ELR (cell line): ENCODE data around the gene RTKN.

Experiments used
- DNase-seq: peaks from one replicate; pipeline ENCODE4 v3.0.0-alpha.2; 2015; ENCODE audit warnings: low read depth

The RTKN gene

GRCh38 chr2:74417197-74417596 is 24.5 kb downstream of the RTKN start:
- DNase-seq = no peak

- DNase-seq = no peak
These were observed 25.0 kb downstream of the RTKN start for GRCh38 chr2:74416778-74417177.

DNA sequence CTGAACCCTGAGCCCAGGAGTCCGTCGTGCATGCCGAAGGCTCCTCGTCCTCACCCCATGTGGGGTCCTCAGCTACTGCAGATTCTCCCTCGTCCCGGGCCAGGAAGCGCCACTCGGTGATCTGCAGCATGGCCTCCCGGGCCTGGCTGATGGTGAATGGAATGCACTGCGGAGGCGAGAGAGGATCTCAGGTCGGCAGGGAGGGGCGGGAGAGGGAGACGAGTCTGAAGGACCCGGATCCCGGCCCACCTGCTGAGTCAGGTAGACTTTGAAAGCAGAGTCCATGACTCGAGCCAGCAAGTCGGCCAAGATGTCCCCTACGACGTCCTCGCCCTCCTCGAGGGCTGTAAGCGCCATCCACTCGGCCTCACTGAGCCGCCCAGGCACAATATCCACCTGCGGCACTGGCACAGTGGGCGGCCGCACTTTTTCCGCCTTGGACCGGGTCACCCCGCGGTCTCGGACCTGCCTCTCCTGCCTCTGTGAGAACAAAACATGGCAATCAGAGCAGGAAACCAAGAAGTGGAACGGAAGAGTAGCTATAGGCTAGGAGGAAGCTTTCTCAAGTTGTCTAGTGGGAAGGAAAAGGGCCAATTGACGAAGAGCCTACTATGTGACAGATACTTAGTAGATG is 25.9 kb downstream of the RTKN start:
- DNase-seq = no peak

- peak; percentile 25 for DNase-seq
These were observed 26.6 kb downstream of the RTKN start for GRCh38 chr2:74414881-74415761.

DNA sequence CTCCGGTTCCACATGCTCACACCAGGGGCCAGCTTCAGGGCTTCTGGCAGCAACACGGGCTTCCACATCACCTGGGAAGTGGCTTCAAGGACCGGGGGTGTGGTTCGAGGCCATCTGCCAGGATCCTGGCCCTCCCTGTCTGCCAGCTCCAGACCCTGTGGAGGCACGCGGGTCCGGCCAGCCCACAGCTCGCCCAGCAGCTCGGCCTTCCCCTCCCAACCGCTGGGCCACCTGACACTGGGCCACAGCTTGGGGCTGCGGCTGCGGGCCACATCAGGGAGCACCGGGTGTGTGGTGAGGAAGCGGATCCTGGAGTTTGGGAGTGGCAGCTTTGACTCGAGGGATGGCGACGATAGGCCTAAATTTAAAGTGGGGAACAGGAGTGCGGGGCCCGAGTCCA is 27.3 kb downstream of the RTKN start:
- DNase-seq = no peak

DNA sequence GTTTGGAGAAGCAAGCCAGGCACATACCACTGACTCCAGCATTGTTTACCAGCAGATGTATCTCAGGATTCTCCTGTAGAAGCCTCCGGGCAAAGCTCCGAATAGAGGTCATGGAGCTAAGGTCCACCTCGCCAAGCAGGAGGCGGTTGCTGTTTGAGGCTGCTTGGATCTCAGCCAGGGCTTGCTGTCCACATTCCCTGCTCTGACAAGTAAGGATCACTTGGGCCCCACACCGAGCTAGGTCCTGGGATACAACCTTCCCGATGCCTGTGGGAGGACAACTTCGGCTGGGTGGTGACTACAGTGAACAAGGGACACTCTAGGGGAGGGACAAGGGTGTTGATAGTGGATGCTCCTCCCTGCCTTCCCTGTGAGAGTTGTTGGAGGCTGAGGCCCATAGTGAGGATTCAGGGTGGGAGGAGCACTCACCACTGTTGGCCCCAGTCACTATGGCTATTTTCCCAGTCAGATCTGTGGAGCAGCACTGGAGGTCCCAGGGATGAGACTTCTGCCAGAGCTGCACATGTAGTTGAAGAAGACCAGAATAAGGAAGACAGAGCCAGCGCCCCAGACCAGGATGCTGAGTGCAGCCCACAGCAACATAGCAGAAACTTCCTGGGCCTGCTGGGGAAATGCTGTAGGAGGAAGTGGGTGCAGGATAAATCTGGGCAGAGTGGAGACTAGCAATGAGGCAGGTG is 28.6 kb downstream of the RTKN start:
- no peak for DNase-seq

GRCh38 chr2:74407682-74408081 is 34.1 kb downstream of the RTKN start:
- DNase-seq = no peak

- peak; percentile 77 for DNase-seq
These were observed 35.7 kb downstream of the RTKN start for GRCh38 chr2:74406035-74406434.

GRCh38 chr2:74401891-74402290 is 39.8 kb downstream of the RTKN start:
- no peak for DNase-seq

- DNase-seq = peak; percentile 59
These were observed 42.0 kb downstream of the RTKN start for GRCh38 chr2:74399785-74400184.

- no peak for DNase-seq
These were observed 45.6 kb downstream of the RTKN start for GRCh38 chr2:74396149-74396548.

DNA sequence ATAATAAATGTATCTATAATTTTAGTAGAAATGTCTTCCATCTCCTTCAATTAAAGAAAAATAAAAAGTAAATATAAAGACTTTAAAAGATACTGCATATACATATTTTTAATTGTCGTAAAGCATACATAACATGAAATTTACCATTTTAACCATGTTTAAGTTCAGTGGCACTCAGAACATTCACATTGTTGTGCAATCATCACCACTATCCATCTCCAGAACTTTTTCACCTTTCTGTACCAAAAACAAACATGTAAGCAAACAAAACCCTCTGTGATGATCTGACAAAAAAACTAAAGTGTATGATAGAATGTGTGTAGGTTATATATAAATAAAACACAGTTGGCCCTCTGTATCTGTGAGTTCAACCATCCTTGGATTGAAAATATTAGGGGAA is 48.2 kb downstream of the RTKN start:
- no peak for DNase-seq

DNA sequence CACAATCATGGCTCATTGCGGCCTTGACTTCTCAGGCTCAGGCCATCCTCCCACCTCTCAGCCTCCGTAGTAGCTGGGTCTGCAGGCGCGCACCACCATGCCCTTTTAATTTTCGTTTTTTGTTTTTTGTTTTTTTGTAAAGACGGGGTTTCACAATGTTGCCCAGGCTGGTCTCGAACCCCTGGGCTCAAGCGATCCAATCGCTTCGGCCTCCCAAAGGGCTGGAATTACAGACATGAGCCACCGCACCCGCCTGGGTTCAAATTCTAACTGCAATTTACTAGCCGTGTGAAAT is 49.3 kb downstream of the RTKN start:
- no peak for DNase-seq

- DNase-seq = peak; percentile 90
These were observed 49.9 kb downstream of the RTKN start for GRCh38 chr2:74391580-74392448.

DNA sequence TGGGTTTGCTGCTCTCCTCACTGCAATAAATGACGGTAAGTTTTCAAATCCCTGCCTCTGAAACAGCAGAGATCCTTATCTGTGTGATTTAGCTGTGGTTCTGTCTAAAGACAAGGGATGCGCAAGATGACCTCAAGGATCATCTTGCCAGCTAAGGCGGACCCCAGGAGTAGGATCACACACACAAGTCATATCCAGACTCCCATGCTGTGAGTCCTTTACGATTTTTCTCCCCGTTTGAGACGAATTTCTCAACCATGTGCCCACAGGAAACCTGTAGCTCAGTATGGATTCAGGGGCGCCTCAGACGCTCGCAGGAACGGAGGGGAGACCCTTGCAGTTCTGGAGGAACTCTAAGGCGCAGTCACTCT is 50.5 kb downstream of the RTKN start:
- peak; percentile 62 for DNase-seq

- DNase-seq = no peak
These were observed 51.1 kb downstream of the RTKN start for GRCh38 chr2:74390606-74391005.

GRCh38 chr2:74387346-74387745 is 54.4 kb downstream of the RTKN start:
- DNase-seq = peak; percentile 25

- no peak for DNase-seq
These were observed 56.3 kb downstream of the RTKN start for GRCh38 chr2:74385396-74385795.

GRCh38 chr2:74384051-74384450 is 57.7 kb downstream of the RTKN start:
- DNase-seq = no peak

DNA sequence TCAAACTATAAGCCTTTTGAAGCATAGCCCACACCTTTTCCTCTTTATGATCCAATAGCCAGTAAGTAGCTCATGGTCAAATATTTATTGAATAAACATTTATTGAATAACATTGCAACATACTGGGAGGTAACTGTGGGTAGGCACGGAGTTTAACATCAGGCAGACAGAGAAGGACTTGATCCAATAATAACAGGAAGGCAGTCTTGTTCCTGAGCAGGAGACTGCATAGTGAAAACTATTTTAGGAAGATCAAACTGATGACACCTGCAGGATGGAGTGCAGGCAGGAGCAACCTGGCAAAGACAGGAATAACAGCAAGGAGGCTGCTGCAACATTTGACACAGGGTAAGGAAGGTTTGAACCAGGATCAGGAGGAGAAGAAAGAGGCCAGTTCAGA is 58.5 kb downstream of the RTKN start:
- no peak for DNase-seq

DNA sequence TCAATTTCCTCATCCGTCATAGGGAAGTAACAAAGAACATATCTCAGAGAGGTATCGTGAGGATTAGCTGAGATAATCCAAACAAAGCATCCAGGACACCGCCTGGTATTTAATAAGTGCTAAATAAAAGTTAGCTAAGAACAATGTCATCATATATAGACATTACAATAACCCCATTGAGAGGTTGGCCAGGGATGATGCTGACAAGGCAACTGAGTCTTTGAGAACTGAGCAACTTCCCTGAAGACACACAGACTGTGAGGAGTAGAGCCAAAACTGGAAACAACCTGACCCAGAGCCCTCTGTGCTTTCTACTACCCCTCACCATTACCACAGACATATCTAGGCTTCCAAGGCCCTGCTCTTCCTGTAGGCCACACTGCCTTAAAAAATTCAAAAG is 60.0 kb downstream of the RTKN start:
- DNase-seq = no peak
